PC-9 (cell line): Measurements from ENCODE around the gene ARHGAP40. TPM values are rescaled to one million over a fixed set of nuclear protein-coding genes. Genes with fewer than 3 reads are reported as not detected.

Experiments used
- BruUV-seq: library from RNA; stranded (reverse); fragments of 400-500 nt; replicated peaks from 2 replicates; lab custom pipeline; 2021; lab: Mats Ljungman, UMichigan
- CTCF ChIA-PET: fragments of 300-600 bp; sonication (Branson Sonifier 250); formaldehyde crosslinking; loops from one replicate; lab custom pipeline; 2022; ENCODE audit warnings: antibody characterized with exemption; lab: Charles Lee
- POLR2A ChIA-PET: fragments of 300-600 bp; sonication (Branson Sonifier 250); formaldehyde crosslinking; loops from one replicate; lab custom pipeline; 2022; ENCODE audit warnings: antibody characterized with exemption; ENCODE audit not compliant: unreplicated experiment; lab: Charles Lee
- DNase-seq, 2 experiments: peaks; one replicate each; pipeline versions ENCODE4 v3.0.0 to v3.0.0-alpha.2; 2015 to 2022; ENCODE audit warnings: mixed read lengths in 1 of 2
- H2AFZ ChIP-seq: fragments of 200-600 bp; sonication (generic); 2 replicates; pipeline ENCODE4 v1.8.1; 2017; ENCODE audit warnings: antibody characterized with exemption
- H3F3A ChIP-seq: fragments of 200-600 bp; sonication (generic); 2 replicates; pipeline ENCODE4 v1.8.1; 2017; ENCODE audit warnings: antibody characterized with exemption, mild to moderate bottlenecking, low read depth; ENCODE audit not compliant: insufficient read depth
- H3K27ac ChIP-seq: fragments of 200-600 bp; sonication (generic); 2 replicates; pipeline ENCODE4 v1.6.1; 2016; ENCODE audit warnings: mixed run types
- H3K27me3 ChIP-seq: fragments of 200-600 bp; sonication (generic); 2 replicates; pipeline ENCODE4 v1.6.1; 2016; ENCODE audit warnings: low read depth, mixed run types; ENCODE audit not compliant: insufficient read depth
- H3K36me3 ChIP-seq: fragments of 200-600 bp; sonication (generic); 2 replicates; pipeline ENCODE4 v1.6.1; 2016; ENCODE audit warnings: low read depth, mixed run types
- H3K4me1 ChIP-seq: fragments of 200-600 bp; sonication (generic); replicated peaks from 2 replicates; pipeline ENCODE4 v1.6.1; 2016; ENCODE audit warnings: mixed run types; ENCODE audit not compliant: insufficient read depth
- H3K4me2 ChIP-seq: fragments of 200-600 bp; sonication (generic); 2 replicates; pipeline ENCODE4 v1.6.1; 2017; ENCODE audit warnings: mixed run types
- H3K4me3 ChIP-seq: fragments of 200-600 bp; sonication (generic); 2 replicates; pipeline ENCODE4 v1.6.1; 2016; ENCODE audit warnings: mixed run types
- H3K79me2 ChIP-seq: fragments of 200-600 bp; sonication (generic); 2 replicates; pipeline ENCODE4 v1.6.1; 2017; ENCODE audit warnings: low read depth, mixed run types
- H3K9me2 ChIP-seq: fragments of 200-600 bp; sonication (generic); 2 replicates; pipeline ENCODE4 v1.8.1; 2017; ENCODE audit warnings: mild to moderate bottlenecking; ENCODE audit not compliant: insufficient read depth
- H3K9me3 ChIP-seq: fragments of 200-600 bp; sonication (generic); 2 replicates; pipeline ENCODE4 v1.8.1; 2016; ENCODE audit warnings: low read depth; ENCODE audit not compliant: insufficient read depth
- H4K20me1 ChIP-seq: fragments of 200-600 bp; sonication (generic); 2 replicates; pipeline ENCODE4 v1.8.1; 2017; ENCODE audit not compliant: insufficient read depth
- CTCF ChIP-seq: fragments of 200-600 bp; sonication (generic); conservative IDR thresholded peaks from 2 replicates; pipeline ENCODE4 v1.6.1; 2017; ENCODE audit warnings: mixed run types, antibody characterized with exemption, mild to moderate bottlenecking, moderate library complexity
- EZH2 ChIP-seq: fragments of 200-600 bp; sonication (generic); IDR thresholded peaks from 2 replicates; pipeline ENCODE4 v1.8.0; 2017; ENCODE audit warnings: antibody characterized with exemption, low read depth
- intact Hi-C: fragments of 100-400 bp; cut with micrococcal nuclease; formaldehyde crosslinking; loops from one replicate; pipeline ENCODE4 v1.10.0; 2022; ENCODE audit not compliant: unreplicated experiment
- total RNA-seq: library from RNA; stranded (reverse); gene quantifications from 2 replicates; pipeline ENCODE4 v1.2.3, GENCODE V29; 2021

ARHGAP40 gene
- total RNA-seq, 1 experiment from 2014 or later = 0.92 TPM

GRCh38 chr20:38685853-38686473, 84.4 kb downstream of the ARHGAP40 start:
- BruUV-seq = no TSS peak
- H3K36me3 ChIP-seq = no peaks in the 10 kb centered on the region
- no peak overlapping the region for H3K27ac ChIP-seq
- H3K9me2 ChIP-seq = no peaks in the 10 kb centered on the region
- peaks cover under 1% of the 10 kb centered on the region; the same call in 1 of the 2 replicates for H4K20me1 ChIP-seq
- no peaks in the 10 kb centered on the region for H3K9me3 ChIP-seq
- no peak overlapping the region for H3K4me3 ChIP-seq
- CTCF ChIA-PET = no interaction called here
- intact Hi-C loops = no loop called here
- H3K4me2 ChIP-seq = no peak overlapping the region
- H3K79me2 ChIP-seq = no peaks in the 10 kb centered on the region
- POLR2A ChIA-PET = interaction anchor here (0.5 to 0.7 kb wide), 2 partner anchors 34 to 381 kb away, joined by 3 to 4 read pairs; no protein-coding TSS in a partner anchor
- no peaks in the 10 kb centered on the region for H3F3A ChIP-seq
- no peaks in the 10 kb centered on the region for H3K4me1 ChIP-seq
- peaks cover 9% of the 10 kb centered on the region; the same call in 1 of the 2 replicates for H3K27me3 ChIP-seq
- no peak for TF ChIP-seq EZH2
- TF ChIP-seq CTCF = no peak
- DNase-seq = peak in 1 of 2 experiments; percentile 43
- no peak overlapping the region for H2AFZ ChIP-seq

GRCh38 chr20:38692436-38693411, 91.1 kb downstream of the ARHGAP40 start:
- BruUV-seq = no TSS peak
- Histone ChIP-seq H2AFZ (no peak overlapping the region), H3K27me3 (peaks cover 25% of the 10 kb centered on the region), H3K9me3 (no peaks in the 10 kb centered on the region), H3K79me2 (no peaks in the 10 kb centered on the region), H3K4me3 (no peak overlapping the region), H3K36me3 (no peaks in the 10 kb centered on the region), H3K4me2 (no peak overlapping the region), H3K9me2 (no peaks in the 10 kb centered on the region), H3F3A (no peaks in the 10 kb centered on the region), H3K27ac (no peak overlapping the region), H3K4me1 (no peaks in the 10 kb centered on the region), H4K20me1 (no peaks in the 10 kb centered on the region)
- intact Hi-C loops = no loop called here
- TF ChIP-seq EZH2 (no peak), CTCF (no peak)
- POLR2A ChIA-PET = no interaction called here
- peak; percentile 50 to 61 for DNase-seq
- CTCF ChIA-PET = no interaction called here

- no peaks in the 10 kb centered on the region for H3K36me3 ChIP-seq
- no peak for DNase-seq
- H3K4me1 ChIP-seq = no peaks in the 10 kb centered on the region
- no peak overlapping the region for H3K27ac ChIP-seq
- H3K27me3 ChIP-seq = peaks cover 71% of the 10 kb centered on the region
- H3K9me2 ChIP-seq = no peaks in the 10 kb centered on the region
- intact Hi-C loops = no loop called here
- ChIA-PET POLR2A (no interaction called here), CTCF (no interaction called here)
- BruUV-seq = no TSS peak
- no peaks in the 10 kb centered on the region for H3F3A ChIP-seq
- H3K79me2 ChIP-seq = no peaks in the 10 kb centered on the region
- H3K4me3 ChIP-seq = no peak overlapping the region
- H4K20me1 ChIP-seq = no peaks in the 10 kb centered on the region
- H2AFZ ChIP-seq = no peak overlapping the region
- H3K4me2 ChIP-seq = no peak overlapping the region
- no peak for TF ChIP-seq EZH2
- no peak for TF ChIP-seq CTCF
- H3K9me3 ChIP-seq = no peaks in the 10 kb centered on the region
Observed at GRCh38 chr20:38697306-38697705, 95.7 kb downstream of the ARHGAP40 start.
